Activated CD8-positive, alpha-beta memory T cell treated with anti-CD3 and anti-CD28 coated beads for 48 hours (primary cell): Measurements from ENCODE around the gene PDZRN3.

Experiments
- DNase-seq, 3 experiments: peaks; one replicate each; pipeline ENCODE4 v3.0.0-alpha.2; 2020; ENCODE audit warnings: low read depth in 2 of 3, low spot score in 2 of 3

PDZRN3 gene

DNA sequence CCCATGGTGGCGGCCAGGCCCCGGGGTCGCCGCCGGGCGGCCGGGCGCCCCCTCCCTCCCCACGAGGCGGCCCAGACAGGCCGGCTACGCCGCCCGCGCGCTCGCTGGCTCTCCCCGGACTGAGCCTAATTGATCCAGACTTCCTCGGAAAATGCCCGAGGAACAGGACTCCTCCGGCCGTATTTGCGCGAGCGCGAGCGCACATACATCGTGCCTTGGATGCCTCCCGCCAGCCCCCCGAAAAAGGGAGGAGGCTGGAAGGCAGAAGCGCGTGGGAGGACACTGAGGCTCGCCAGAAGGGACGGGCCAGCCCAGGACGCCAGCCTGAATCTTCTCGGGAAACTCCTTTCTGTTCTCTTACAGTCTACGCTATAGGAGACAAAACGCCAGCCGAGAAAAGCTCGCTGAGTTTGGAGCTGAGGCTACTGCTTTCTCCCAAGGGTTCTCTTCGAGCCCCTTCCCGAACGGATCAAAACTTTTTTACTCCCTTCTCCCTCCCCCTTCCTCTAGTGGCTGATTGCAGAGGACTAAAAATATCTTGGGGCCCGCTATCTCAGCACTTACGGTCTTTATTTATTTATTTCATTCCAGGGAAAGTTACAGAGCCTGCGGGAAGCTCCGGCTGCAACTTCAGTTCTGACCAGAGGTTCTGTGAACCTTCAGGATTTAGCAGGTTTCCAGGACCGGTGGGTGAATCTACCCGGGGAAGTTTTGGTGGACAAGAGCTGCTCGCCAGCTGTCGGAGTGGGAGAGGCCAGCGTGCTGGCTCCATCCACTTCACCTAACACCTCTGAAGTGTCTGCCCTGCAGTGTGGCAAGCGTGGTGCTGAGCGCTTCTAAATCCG, at the start of gene PDZRN3:
TSS of gene PDZRN3 (minus strand) at position 121 of the 845 bp plus-strand sequence.
- no peak for DNase-seq

DNA sequence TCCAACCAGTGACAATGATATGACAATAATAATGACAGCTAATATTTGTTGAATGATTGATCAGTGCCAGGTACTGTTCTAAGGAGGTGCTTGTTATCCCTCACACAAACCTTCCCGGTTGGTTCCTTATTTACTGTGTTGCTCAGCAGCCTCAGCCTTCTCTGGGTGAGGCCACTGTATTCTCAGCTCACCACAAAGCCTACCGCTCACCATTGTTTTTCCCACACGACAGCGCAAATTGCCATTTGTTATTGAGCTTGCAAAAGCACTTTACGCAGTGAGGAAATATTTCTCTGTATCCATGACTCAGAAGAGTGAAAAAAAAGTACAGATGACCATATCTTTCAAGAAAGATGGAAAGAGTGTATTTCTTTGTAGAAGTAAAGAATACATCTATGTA, 49.5 kb upstream of the PDZRN3 start:
- DNase-seq: no peak

GRCh38 chr3:73669260-73669659, 44.5 kb upstream of the PDZRN3 start:
- DNase-seq: no peak

DNA sequence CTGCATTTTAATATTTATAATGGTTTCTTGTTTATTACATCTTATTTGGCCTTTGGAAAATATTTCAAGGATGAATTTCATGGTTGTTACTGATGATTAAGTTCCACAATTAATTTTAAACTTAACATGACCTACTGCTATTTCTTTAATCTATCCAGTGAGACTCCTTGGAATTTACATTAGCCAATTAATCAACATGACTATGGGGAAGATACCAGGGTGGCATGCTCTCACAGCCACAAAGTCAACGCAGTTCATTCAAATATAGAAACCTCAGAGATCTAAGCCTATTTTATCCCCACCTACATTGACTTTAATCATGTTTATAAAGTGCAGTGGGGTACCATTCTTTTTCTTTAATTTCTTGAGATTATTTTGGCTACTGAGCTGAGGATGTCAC, 43.6 kb upstream of the PDZRN3 start:
- DNase-seq: no peak

DNA sequence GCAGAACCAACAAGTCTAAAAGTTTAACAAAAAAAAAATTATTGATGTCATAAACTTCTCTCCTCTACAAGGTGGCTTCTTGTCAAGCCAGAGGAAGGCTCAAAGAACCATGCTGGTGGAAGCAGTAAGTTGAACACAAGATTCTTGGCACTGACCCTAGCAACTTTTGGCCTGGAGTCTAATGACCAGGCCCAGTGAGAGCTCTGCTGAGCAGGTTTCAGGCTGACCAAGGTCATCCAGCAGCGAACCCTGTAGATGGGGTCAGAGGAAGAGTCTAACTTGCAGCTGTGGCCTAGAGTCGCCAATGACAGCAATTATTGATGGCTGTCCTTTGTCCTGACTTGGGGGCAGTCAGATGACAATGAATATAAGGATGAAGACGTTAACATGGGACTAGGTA, 43.1 kb upstream of the PDZRN3 start:
- DNase-seq: no peak

DNA sequence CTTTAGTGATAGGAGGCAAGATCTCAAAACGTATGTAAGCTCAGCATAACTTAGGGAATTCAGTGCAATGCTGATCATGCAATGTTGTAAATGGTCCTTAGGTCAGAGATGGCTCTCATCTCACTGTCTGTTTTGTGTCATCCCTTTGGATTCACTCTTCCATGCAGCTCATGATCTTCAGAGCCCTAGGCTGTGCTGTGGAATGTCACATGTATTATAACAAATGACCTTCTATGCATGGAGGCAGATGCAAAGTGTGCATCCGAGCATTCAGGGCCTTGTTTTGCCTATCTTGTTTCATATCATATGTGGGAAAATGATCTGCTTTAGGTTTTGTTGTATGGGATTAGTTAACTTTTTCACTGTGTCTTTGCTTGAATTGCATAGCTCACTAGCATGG, 40.5 kb upstream of the PDZRN3 start:
- DNase-seq: no peak

DNA sequence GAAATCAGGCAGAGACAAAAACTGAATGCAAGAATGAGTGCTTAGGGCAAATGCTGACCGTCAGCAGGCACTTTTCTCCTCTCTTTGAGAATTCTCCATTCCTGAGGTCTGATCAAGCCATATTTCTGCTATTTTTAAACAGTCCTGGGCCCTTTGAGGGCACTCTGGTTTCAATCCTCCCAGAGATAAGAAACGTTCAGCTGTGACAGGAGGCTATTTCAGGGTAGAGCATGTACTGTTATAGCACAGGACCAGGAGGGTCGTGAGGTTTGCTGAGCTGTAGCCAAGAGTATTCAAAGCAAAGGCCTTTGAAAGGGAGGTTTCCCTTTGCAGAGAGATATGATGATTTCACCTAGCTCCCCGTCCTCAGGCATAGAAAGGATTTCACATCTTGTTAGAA, 39.6 kb upstream of the PDZRN3 start:
- DNase-seq: no peak

GRCh38 chr3:73663495-73663894, 38.8 kb upstream of the PDZRN3 start:
- no peak for DNase-seq

DNA sequence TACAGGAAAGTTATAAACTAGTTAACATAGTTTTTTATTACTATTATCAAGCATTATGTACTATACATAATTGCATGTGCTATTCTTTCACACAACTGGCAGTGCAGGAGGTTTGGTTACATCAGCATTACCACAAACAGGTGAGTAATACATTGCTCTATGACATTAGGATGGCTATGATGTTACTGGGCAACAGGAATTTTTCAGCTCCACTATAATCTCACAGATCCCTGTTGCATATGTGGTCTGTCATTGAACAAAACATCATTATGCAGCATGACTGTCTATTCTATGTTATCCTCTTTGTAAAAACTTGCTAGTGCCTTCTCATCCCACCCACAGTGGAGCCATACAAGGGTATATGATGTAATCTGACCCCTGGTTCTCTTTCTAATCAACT, 36.5 kb upstream of the PDZRN3 start:
- no peak for DNase-seq

GRCh38 chr3:73658227-73658626, 33.5 kb upstream of the PDZRN3 start:
- no peak for DNase-seq

- no peak for DNase-seq
Observed at GRCh38 chr3:73657186-73657585, 32.4 kb upstream of the PDZRN3 start.

- no peak for DNase-seq
Observed at GRCh38 chr3:73656241-73656890, 31.6 kb upstream of the PDZRN3 start.

- no peak for DNase-seq
Observed at GRCh38 chr3:73655197-73655596, 30.5 kb upstream of the PDZRN3 start.

DNA sequence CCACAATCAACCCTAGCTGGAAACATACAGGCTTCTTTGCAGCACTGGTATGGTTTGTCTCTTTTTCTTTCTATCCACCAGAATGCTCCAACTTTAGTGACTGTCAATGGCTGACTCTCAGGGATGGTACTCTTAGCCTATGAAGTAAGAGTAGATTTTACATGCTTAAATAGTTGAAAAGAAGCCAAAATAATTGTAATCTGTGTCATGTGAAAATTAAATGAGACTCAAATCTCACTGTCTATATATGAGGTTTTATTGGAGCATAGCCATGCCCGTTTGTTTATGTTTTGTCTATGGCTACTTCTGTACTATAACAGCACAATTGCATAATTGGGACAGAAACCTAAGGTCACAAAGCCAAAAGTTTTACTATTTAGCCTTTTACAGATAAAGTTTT, 29.1 kb upstream of the PDZRN3 start:
- DNase-seq: no peak

DNA sequence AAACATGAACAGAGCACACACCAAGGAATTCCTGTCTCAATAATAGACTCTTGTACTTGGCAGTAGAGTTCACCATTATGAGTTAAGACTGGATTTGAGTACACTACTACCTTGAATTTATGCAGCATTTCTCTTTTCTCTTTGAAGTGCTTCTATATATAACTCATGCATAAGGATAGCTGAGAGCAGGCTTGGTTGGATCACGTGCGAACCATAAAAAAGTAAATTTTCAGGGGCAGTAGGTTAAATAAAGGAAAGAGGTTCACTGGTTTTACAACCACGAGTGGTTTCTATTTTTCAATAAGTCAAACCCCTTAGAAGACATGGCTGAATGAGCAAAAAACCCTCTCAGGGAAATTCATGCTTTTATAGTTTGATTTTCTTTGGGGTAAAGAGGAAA, 28.6 kb upstream of the PDZRN3 start:
- no peak for DNase-seq

- DNase-seq: no peak
Observed at GRCh38 chr3:73652896-73653295, 28.2 kb upstream of the PDZRN3 start.

- no peak for DNase-seq
Observed at GRCh38 chr3:73637042-73637441, 12.3 kb upstream of the PDZRN3 start.

- DNase-seq: no peak
Observed at GRCh38 chr3:73635254-73635653, 10.5 kb upstream of the PDZRN3 start.

DNA sequence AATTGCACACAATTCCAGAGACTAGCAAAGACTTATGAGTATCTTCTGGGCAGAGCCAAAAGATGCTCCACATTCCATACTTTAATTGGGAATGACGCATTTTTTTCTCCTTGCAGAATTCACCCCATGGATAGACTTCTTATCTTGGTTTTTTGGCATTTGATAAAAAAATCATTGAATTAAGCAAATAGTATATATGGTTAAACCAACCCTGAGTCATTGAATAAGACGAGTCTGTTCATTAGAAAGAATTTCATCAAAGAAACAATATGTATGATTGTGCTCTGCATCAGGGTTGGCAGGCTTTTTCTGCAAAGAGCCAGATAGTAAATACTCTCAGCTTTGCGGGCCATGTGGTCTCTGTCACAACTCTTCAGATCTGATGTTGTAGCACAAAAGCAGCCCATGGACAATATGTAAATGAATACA, 9.2 kb upstream of the PDZRN3 start:
- no peak for DNase-seq

DNA sequence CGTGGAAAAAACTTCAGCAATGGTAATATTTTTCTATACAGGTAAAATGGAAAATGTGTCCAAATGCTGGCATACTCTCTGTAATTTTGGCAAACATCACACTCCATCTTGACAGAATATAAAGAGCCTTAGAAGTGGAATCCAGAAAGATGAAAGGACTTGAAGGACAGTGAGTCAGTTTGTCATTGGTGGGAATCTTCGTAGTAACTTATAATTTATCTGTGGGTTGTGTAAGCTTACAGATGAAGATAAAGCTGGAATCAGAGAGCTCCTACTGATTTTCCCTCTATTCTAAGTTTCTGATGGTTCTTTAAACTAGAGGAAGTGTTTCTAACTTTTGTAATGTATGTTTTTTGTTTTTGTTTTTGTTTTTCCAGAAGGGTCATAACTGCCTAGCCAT, 8.7 kb upstream of the PDZRN3 start:
- no peak for DNase-seq

GRCh38 chr3:73626106-73626505, 1.4 kb upstream of the PDZRN3 start:
- DNase-seq: no peak

- no peak for DNase-seq
Observed at GRCh38 chr3:73624017-73624820, 522 bp downstream of the PDZRN3 start.
